Muscle layer of colon (tissue), 2 donors: ENCODE data around the gene LRRC52.
"Not testable (repeated sequence)": the region's sequence is repeated elsewhere in the genome, so short reads cannot be mapped to it uniquely, and the experiment has no call there.

ENCODE experiments used
- H3K27ac ChIP-seq: one replicate; pipeline ENCODE4 v1.7.0; 2013; ENCODE audit warnings: low read depth, mild to moderate bottlenecking, low read length, moderate library complexity
- H3K27me3 ChIP-seq, 2 donors: one replicate each; pipeline ENCODE4 v1.7.0; 2013; ENCODE audit warnings: low read length in 2 of 2, mild to moderate bottlenecking in 2 of 2; ENCODE audit not compliant: insufficient read depth in 2 of 2, control insufficient read depth in 1 of 2
- H3K36me3 ChIP-seq: one replicate; pipeline ENCODE4 v1.7.0; 2013; ENCODE audit warnings: mild to moderate bottlenecking, low read length; ENCODE audit not compliant: insufficient read depth
- H3K4me1 ChIP-seq: one replicate; pipeline ENCODE4 v1.7.0; 2013; ENCODE audit warnings: mild to moderate bottlenecking, low read length; ENCODE audit not compliant: insufficient read depth
- H3K4me3 ChIP-seq, 2 donors: one replicate each; pipeline ENCODE4 v1.7.0; 2013; ENCODE audit warnings: low read length in 2 of 2, low read depth in 1 of 2, mild to moderate bottlenecking in 1 of 2, moderate library complexity in 1 of 2
- H3K9ac ChIP-seq: one replicate; pipeline ENCODE4 v1.7.0; 2013; ENCODE audit warnings: low read length
- H3K9me3 ChIP-seq: one replicate; pipeline ENCODE4 v1.7.0; 2013; ENCODE audit warnings: mild to moderate bottlenecking, low read length
- donor health status: abdominal sarcoma.
- donor health status: Adenocarcinoma of cecum.

LRRC52 gene

DNA sequence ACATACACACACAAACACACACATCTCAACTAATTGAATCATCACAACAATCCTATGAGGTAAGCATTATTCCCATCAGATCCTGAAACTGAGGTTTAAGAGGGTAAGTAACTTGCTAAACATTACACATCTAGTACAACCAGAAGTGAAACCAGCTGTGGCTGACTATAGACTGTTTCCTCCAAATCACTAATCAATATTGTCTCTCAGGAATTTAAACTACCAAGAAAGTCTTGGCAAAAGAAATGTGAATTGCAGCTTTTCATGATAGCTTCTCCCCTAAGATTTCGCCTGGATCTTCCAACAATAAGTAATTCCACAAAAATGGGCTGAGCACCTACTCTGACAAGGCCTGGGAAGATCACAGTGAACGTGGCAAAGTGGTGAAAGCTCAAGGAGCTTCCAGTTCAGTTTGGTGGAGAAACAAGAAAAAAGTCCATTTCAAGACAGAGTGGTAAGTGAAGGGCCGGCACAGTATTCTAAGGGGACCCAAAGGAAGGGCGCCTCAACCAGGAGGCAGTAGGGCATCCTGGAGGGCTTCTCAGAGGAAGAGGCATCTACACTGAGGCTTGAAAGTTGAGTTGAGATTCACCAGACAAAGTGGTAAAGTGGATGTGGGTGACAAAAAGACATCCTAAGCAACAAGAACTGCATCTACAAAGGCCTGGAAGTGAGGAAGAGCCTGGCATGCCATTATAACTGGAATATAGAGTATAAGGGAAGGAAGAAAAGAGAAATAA lies 22.1 kb downstream of the LRRC52 start:
- no peaks in the 10 kb centered on the region for H3K9me3 ChIP-seq
- no peaks in the 10 kb centered on the region for H3K36me3 ChIP-seq
- H3K9ac ChIP-seq = no peak overlapping the region
- H3K4me3 ChIP-seq = no peak overlapping the region
- no peaks in the 10 kb centered on the region for H3K4me1 ChIP-seq
- H3K27me3 ChIP-seq = no peaks in the 10 kb centered on the region
- H3K27ac ChIP-seq = no peak overlapping the region

DNA sequence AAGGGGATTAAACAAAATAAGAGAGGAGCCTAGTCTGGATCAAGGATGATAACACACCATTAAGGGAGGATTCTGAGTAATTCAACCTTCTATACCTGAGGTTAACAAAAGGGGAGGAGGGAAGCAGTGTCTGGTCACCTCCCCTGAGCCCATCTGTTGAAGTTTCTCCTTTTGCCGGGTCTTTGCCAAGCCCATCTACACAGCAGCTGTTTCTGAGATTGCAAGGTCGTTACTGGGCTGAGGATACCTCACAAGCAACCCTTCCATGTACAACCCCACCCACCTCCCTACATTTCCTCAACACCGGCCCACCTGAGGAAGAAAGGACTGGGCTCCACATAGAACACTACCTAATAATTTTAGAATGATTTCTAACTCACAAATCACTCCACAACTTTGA lies 26.3 kb downstream of the LRRC52 start:
- Histone ChIP-seq H3K4me1 (no peaks in the 10 kb centered on the region), H3K27me3 (no peaks in the 10 kb centered on the region), H3K36me3 (no peaks in the 10 kb centered on the region), H3K27ac (no peak overlapping the region), H3K4me3 (no peak overlapping the region), H3K9me3 (no peaks in the 10 kb centered on the region), H3K9ac (no peak overlapping the region)

DNA sequence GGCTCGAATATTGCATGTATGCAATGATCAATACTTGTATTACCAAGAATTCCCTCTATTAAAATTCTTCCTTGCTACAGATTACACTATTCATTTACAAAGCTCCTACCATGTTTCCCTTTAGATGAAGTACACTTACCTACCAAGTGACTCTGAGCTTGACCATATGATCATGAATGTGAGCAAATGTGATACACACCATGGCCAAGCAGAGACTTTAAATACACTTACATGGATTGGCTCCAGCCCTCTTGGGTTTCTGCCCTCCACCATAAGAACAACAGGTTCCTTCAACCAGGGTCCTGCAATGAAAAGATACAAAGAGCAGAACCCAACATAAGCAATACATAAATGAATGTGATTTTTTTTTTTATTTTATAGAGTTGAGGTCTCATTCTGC lies 30.0 kb downstream of the LRRC52 start:
- no peaks in the 10 kb centered on the region for H3K27me3 ChIP-seq
- no peaks in the 10 kb centered on the region for H3K9me3 ChIP-seq
- no peaks in the 10 kb centered on the region for H3K4me1 ChIP-seq
- H3K9ac ChIP-seq = no peak overlapping the region
- H3K4me3 ChIP-seq = no peak overlapping the region
- H3K27ac ChIP-seq = no peak overlapping the region
- no peaks in the 10 kb centered on the region for H3K36me3 ChIP-seq

DNA sequence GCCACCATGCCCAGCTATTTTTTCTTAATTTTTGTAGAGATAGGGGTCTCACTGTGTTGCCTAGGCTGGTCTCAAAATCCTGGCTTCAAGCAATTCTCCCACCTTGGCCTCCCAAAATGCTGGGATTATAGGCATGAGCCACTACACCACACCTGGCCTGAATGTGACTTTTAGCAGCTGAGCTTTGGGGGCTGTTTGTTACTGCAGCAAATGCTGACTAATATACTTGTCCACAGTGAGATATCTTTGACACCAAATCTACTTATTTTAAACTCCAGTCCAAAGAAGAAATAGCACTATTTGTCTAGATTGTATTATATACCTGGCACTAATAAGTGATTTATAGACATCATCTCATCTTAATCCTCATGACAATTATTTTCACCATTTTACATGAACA lies 30.5 kb downstream of the LRRC52 start:
- Histone ChIP-seq H3K4me1 (no peaks in the 10 kb centered on the region), H3K9me3 (no peaks in the 10 kb centered on the region), H3K9ac (no peak overlapping the region), H3K36me3 (no peaks in the 10 kb centered on the region), H3K27ac (no peak overlapping the region), H3K4me3 (no peak overlapping the region), H3K27me3 (no peaks in the 10 kb centered on the region)

DNA sequence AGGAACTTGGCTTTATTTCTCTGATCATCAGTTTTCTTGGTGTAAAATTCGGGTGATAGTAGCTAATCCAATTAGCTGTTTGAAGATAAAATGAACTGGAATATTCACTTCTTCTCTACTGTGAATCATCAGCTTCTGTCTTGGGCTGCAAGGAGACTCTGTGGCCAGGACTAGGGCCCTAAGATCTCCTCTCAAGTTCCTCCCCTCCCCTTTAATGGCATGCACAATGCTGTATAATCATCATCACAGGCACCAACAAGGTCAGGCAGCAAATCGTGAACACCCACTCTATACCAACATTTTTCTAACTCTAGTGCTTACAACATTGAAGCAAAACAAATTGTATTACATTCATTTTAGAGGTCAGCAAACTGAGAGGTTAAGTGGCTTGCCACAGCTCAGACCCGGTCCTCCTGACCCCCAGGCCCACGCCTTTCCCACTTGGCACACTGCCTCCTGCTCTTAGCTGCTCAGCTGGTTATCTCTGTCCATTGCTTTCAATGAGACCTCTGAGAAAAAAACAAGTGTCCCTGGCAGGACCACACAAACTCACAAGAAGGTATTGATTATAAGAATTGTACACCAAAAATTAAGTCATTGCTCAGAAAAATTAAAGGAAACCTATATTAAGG lies 31.8 kb downstream of the LRRC52 start:
- Histone ChIP-seq H3K27me3 (no peaks in the 10 kb centered on the region), H3K9ac (no peak overlapping the region), H3K36me3 (no peaks in the 10 kb centered on the region), H3K4me1 (no peaks in the 10 kb centered on the region), H3K27ac (no peak overlapping the region), H3K4me3 (no peak overlapping the region), H3K9me3 (no peaks in the 10 kb centered on the region)

DNA sequence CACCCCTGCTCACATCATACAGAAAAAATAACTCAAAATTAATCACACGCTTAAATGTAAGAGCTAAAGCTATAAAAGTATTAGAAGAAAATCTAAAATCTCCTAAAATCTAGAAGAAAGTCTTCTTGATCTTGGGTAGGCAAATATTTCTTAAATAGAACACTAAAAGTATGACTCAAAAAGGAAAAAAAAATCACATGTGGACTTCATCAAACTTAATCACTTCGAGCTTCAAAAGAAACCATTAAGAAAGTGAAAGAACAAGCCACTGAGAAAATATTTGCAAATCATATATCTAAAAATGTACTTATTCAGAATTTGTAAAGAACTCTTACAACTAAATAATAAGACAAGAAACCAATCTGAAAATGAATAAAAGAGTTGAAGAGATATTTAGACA lies 32.7 kb downstream of the LRRC52 start:
- no peak overlapping the region for H3K9ac ChIP-seq
- no peaks in the 10 kb centered on the region for H3K4me1 ChIP-seq
- H3K4me3 ChIP-seq = no peak overlapping the region
- H3K27ac ChIP-seq = no peak overlapping the region
- H3K27me3 ChIP-seq = no peaks in the 10 kb centered on the region
- no peaks in the 10 kb centered on the region for H3K36me3 ChIP-seq
- no peaks in the 10 kb centered on the region for H3K9me3 ChIP-seq

DNA sequence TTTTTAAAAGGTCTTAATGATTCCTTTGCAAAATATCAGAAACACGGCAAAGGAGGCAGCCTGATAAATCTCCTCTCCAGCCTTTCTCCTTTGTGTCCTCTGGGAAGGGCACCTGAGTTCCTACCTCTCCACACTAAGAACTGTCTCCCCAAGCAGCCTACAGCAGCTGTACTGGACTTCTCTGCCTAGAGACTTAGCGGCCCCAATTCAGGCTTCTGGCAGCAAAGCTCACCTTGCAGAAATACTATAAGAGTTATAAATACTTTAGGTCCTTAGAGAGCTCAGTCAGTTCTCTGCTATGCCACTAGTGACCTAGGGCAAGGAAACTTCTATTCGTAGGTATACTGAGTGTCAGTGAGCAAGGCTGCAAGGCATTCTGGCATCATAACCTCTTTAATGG lies 33.9 kb downstream of the LRRC52 start:
- Histone ChIP-seq H3K4me1 (no peaks in the 10 kb centered on the region), H3K9me3 (no peaks in the 10 kb centered on the region), H3K27me3 (no peaks in the 10 kb centered on the region), H3K36me3 (no peaks in the 10 kb centered on the region), H3K9ac (no peak overlapping the region), H3K27ac (no peak overlapping the region), H3K4me3 (no peak overlapping the region)

DNA sequence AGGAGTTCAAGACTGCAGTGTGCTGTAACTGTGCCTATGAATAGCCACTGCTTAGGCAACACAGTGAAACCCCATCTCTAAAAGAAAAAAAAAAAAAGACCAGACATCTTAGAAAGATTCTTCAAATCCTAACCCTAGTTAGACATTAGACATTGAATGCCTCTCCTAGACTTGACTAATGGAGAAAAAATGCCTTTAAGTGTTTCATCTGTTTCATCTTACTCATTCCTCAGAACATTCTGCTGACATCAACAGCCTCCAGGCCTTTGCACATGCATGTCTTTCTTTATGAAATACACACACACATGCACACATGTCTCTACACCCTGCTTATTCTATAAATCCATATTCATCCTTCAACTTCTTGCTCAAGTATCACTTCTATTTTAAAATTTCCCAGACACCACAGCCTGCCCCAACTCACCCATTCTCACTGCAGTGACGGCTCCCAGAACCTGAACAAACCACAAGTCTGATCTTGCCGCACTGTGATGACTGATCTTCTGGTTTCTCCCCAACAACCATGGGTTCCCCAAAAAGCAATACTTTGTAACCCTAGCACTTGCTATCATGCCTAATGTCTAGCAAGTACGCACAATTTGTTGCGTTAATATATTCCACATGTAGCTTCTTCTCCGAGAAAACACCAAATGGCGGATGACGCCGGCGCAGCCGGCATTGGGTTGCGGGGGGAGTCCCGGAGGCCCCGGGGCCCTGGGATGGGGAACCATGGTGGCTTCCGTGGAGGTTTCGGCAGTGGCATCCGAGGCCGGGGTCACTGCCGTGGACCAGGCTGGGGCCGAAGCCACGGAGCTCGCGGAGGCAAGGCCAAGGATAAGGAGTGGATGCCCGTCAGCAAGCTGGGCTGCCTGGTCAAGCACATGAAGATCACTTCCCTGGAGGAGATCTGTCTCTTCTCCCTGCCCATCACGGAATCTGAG lies 37.4 kb downstream of the LRRC52 start:
- Histone ChIP-seq H3K27me3 (no peaks in the 10 kb centered on the region), H3K4me3 (no peak overlapping the region), H3K9ac (no peak overlapping the region), H3K4me1 (no peaks in the 10 kb centered on the region), H3K36me3 (no peaks in the 10 kb centered on the region), H3K27ac (no peak overlapping the region), H3K9me3 (no peaks in the 10 kb centered on the region)

DNA sequence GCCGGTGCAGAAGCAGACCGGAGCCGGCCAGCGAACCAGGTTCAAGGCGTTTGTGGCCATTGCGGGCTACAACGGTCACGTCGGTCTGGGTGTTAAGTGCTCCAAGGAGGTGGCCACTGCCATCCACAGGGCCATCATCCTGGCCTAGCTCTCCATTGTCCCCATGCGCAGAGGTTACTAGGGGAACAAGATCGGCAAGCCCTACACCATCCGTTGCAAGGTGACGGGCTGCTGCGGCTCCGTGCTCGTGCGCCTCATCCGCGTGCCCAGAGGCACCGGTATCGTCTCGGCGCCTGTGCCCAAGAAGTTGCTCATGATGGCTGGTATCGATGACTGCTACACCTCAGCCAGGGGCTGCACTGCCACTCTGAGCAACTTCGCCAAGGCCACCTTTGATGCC lies 38.1 kb downstream of the LRRC52 start:
- Histone ChIP-seq H3K4me1 (no peaks in the 10 kb centered on the region), H3K9me3 (no peaks in the 10 kb centered on the region), H3K4me3 (no peak overlapping the region), H3K27me3 (no peaks in the 10 kb centered on the region), H3K27ac (no peak overlapping the region), H3K36me3 (no peaks in the 10 kb centered on the region), H3K9ac (no peak overlapping the region)

DNA sequence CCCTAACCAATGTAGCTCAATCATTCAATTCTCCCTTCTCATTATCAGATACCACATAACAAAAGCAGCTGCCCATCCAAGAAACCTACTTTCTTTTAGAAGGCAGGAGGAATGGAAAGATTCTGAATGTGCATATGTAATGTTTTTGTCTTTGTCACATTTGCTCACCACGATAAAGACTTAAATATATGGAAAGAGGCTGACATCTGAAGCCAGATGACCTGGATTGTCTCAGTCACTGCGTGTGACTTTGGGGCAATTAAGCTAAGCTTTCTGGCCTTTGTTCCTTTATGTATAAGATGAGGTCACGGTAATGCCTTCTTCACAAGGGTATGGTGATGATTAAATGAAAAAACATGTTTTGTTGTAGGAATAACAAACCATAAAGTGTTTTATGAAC lies 42.6 kb downstream of the LRRC52 start:
- no peaks in the 10 kb centered on the region for H3K27me3 ChIP-seq
- H3K27ac ChIP-seq = no peak overlapping the region
- no peak overlapping the region for H3K9ac ChIP-seq
- no peaks in the 10 kb centered on the region for H3K36me3 ChIP-seq
- no peaks in the 10 kb centered on the region for H3K4me1 ChIP-seq
- no peak overlapping the region for H3K4me3 ChIP-seq
- H3K9me3 ChIP-seq = no peaks in the 10 kb centered on the region

DNA sequence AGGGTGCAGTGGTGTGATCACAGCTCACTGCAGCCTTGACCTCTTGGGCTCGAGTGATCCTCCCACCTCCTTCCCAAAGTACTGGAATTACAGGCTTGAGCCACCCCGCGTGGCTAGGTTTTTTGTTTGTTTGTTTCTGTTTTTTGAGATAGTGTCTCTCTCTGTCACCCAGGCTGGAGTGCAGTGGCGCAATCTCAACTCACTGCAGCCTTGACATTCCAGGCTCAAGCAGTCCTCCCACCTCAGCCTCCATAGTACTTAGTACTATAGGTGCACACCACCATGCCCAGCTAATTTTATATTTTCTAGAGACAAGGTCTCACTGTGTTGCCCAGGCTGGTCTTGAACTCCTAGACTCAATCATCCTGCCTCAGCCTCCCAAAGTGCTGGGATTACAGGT lies 47.6 kb downstream of the LRRC52 start:
- H3K36me3 ChIP-seq, H3K9ac ChIP-seq, H3K27ac ChIP-seq, H3K27me3 ChIP-seq, H3K4me3 ChIP-seq, H3K4me1 ChIP-seq, H3K9me3 ChIP-seq: not testable (repeated sequence)
